ENCODE measurements around the gene GANAB. TPM values are rescaled to one million over a fixed set of nuclear protein-coding genes. Genes with fewer than 3 reads are reported as not detected.
"Not testable (repeated sequence)": the region's sequence is repeated elsewhere in the genome, so short reads cannot be mapped to it uniquely, and the experiment has no call there.

GANAB gene
- 100 to 1,000 TPM; 181 to 266 TPM for total RNA-seq
- 100 to 1,000 TPM; 104 to 155 TPM for polyA plus RNA-seq
- long read RNA-seq, donor 1, transcript GANAB-208 (4 exons, 608 nt) = minor isoform, 7 of 116 reads
- long read RNA-seq, donor 1, transcript GANAB-202 (24 exons, 3,608 nt) = major isoform, 15 of 116 reads
- long read RNA-seq, donor 1, partial matches to known transcripts = 90 of 116 reads
- long read RNA-seq, donor 1, other reads (novel, unspliced or antisense) = 0 of 116 reads
- long read RNA-seq, donor 2, partial matches to known transcripts = 5 of 11 reads
- long read RNA-seq, donor 2, other reads (novel, unspliced or antisense) = 0 of 11 reads
- long read RNA-seq, donor 3, transcript GANAB-202 (24 exons, 3,608 nt) = major isoform, 8 of 43 reads
- long read RNA-seq, donor 3, partial matches to known transcripts = 33 of 43 reads
- long read RNA-seq, donor 3, other reads (novel, unspliced or antisense) = 0 of 43 reads
- long read RNA-seq, donor 4, partial matches to known transcripts = 0 of 10 reads
- long read RNA-seq, donor 4, other reads (novel, unspliced or antisense) = 5 of 10 reads
- long read RNA-seq, donor 5, transcript GANAB-208 (4 exons, 608 nt) = minor isoform, 5 of 90 reads
- long read RNA-seq, donor 5, transcript GANAB-202 (24 exons, 3,608 nt) = major isoform, 11 of 90 reads
- long read RNA-seq, donor 5, partial matches to known transcripts = 69 of 90 reads
- long read RNA-seq, donor 5, other reads (novel, unspliced or antisense) = 0 of 90 reads

DNA sequence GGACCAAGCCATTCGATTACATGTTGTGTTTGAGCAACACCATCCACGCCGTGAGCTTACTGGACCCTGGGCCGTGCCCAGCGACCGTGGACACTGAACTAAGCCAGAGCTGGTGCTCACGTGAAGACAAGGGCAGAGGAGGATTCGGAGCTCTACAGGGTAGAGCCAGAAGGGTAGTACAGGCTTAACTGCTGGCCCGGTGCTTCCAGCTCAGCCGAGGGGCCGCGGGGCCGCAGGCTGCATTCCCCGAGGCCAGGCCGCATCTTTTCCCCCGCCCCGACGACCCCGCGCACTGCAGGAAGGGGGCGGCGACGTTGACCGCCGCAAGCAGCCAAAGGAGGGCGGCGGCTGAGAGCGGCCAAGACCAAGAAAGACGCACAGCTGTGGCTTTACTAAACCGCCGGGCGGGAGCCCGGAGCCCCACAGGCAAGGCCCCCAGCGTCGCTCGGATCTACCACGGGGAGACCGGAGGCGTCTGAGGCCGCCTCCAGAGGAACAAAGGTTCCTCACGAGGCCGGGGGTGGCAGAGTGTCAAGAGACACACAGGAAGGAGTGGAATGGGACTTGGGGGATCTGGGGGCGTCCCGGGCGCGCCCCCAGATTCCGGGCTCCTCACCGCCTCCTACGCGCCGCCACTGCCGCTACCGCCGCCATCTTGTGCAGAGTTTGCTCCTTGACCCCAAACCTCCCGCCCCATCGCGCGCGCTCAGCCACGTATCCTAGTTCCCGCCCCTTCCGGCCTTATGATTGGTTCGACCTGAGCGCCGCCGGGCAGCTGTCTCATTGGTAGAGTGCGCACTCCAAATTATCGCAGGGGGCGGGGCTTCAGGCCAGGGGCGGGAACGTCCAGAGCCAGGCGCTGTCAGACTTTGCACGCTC lies at the start of gene GANAB:
GANAB (minus strand) TSS at position 668 of the 879 bp plus-strand sequence; CDS start at position 654, 14 bp downstream.
- Histone ChIP-seq H3K4me3 (peak within 1 kb of the TSS; percentile 81), H3K27ac (ENCODE audit: low read depth in 1 of 2, low read length in 1 of 2) (peak within 1 kb of the TSS; percentile 92), H3K9me3 (ENCODE audit: control insufficient read depth in 4 of 4, insufficient read depth in 3 of 4, low read length in 3 of 4) (no peaks in the 10 kb centered on the region), H3K9ac (ENCODE audit: insufficient read depth in 1 of 2, low read length in 2 of 2) (peak within 1 kb of the TSS; percentile 80 to 89), H3K36me3 (ENCODE audit: control insufficient read depth in 4 of 4, insufficient read depth in 4 of 4, low read length in 4 of 4) (peaks cover 0 to 24% (median 18%) of the 10 kb centered on the region in 4 donors), H3K27me3 (ENCODE audit: control insufficient read depth in 3 of 3, insufficient read depth in 3 of 3, low read length in 2 of 3) (no peaks in the 10 kb centered on the region), H3K4me1 (ENCODE audit: control insufficient read depth in 5 of 5, insufficient read depth in 5 of 5, low read length in 5 of 5) (peaks cover 0 to 14% (median 6%) of the 10 kb centered on the region in 5 donors)
- no peak for TF ChIP-seq CTCF (IDR thresholded peaks at IDR 0.05; ENCODE audit: control extremely low read depth, extremely low read depth)
- ATAC-seq (ENCODE audit: insufficient read depth, low FRiP score) = peak; percentile 98
- peak; percentile 99 for DNase-seq
- 0% methylated on average over 72 to 73 of the region's 73 CpGs for WGBS, 2 donors

DNA sequence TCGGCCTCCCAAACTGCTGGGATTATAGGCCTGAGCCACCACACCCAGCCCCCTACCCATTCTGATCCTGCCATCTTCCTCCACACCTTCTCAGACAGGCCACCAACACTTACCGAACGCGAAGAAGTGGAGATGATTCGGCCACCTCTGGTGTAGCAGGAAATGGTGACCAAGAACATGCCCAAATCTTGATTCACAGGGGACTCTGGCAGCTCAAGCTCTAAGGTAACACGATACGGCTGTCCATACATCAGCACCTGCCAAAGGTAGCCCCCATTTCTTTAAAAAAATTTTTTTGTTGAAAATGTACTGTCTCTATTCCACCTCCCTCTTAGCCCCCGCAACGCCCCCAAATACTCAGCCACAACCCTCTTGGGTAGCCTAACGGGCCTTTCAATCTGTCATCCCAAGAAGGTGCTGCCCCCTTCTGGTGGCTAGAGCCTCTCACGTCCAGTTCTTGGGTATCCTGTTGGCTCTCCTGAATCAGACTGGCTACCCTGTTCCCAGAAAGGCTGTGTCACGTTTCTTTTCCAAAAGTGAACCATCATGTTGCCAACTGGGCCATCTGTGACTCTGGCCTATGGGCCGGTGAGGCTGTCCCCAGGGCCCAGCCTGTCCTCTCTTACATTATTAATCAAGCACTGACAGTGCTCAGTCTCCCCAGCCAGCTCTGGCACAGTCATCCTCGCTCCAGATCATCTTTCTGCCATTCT lies 48.2 kb upstream of the GANAB start:
- Histone ChIP-seq H3K36me3 (ENCODE audit: control insufficient read depth in 4 of 4, insufficient read depth in 4 of 4, low read length in 4 of 4) (peaks cover 4 to 30% (median 29%) of the 10 kb centered on the region in 4 donors), H3K9me3 (ENCODE audit: control insufficient read depth in 4 of 4, insufficient read depth in 3 of 4, low read length in 3 of 4) (peaks cover 0 to 2% (median 0%) of the 10 kb centered on the region in 4 donors), H3K27me3 (ENCODE audit: control insufficient read depth in 3 of 3, insufficient read depth in 3 of 3, low read length in 2 of 3) (no peaks in the 10 kb centered on the region), H3K27ac (ENCODE audit: low read depth in 1 of 2, low read length in 1 of 2) (peak overlapping the region in 1 of 2 donors; percentile 27), H3K4me3 (no peak overlapping the region), H3K4me1 (ENCODE audit: control insufficient read depth in 5 of 5, insufficient read depth in 5 of 5, low read length in 5 of 5) (peaks cover 0 to 3% (median 0%) of the 10 kb centered on the region in 5 donors), H3K9ac (ENCODE audit: insufficient read depth in 1 of 2, low read length in 2 of 2) (peak overlapping the region in 1 of 2 donors; percentile 9)
- TF ChIP-seq CTCF (IDR thresholded peaks at IDR 0.05; ENCODE audit: control extremely low read depth, extremely low read depth) = peak; percentile 72
- ATAC-seq (ENCODE audit: insufficient read depth, low FRiP score) (peak; percentile 77), DNase-seq (peak; percentile 78 to 86 (median 81))
- WGBS, 2 donors = 46 to 60% methylated on average over 14 of the region's 14 CpGs

DNA sequence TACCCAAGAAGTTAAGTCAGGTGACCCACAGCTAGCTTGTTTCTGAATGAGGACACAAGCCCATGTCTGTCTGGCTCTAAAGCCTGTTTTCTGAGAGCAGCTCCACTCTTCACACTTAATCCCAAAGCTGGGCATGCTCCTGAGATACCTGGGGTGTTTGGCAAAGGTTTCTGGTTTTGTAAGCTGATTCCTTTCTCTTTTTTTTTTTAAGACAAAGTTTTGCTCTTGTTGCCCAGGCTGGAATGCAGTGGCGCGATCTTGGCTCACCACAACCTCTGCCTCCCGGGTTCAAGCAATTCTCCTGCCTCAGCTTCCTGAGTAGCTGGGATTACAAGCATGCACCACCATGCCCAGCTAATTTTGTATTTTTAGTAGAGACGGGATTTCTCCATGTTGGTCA lies 47.2 kb upstream of the GANAB start:
- H3K27ac ChIP-seq (ENCODE audit: low read depth in 1 of 2, low read length in 1 of 2); DNase-seq; H3K4me1 ChIP-seq (ENCODE audit: control insufficient read depth in 5 of 5, insufficient read depth in 5 of 5, low read length in 5 of 5); H3K9ac ChIP-seq (ENCODE audit: insufficient read depth in 1 of 2, low read length in 2 of 2); H3K4me3 ChIP-seq; H3K27me3 ChIP-seq (ENCODE audit: control insufficient read depth in 3 of 3, insufficient read depth in 3 of 3, low read length in 2 of 3); H3K9me3 ChIP-seq (ENCODE audit: control insufficient read depth in 4 of 4, insufficient read depth in 3 of 4, low read length in 3 of 4); ATAC-seq (ENCODE audit: insufficient read depth, low FRiP score): not testable (repeated sequence)
- 71 to 72% methylated on average over 4 of the region's 4 CpGs for WGBS, 2 donors
- H3K36me3 ChIP-seq (ENCODE audit: control insufficient read depth in 4 of 4, insufficient read depth in 4 of 4, low read length in 4 of 4) = peaks cover 4 to 30% (median 29%) of the 10 kb centered on the region in 4 donors
